OCI-LY7 (cell line): Measurements from ENCODE around the gene TMLHE.

Experiments used
- EZH2phosphoT487 ChIP-seq: fragments of 200-600 bp; sonication (generic); IDR thresholded peaks from 2 replicates; pipeline ENCODE4 v1.6.1; 2018; ENCODE audit warnings: low read depth, borderline replicate concordance, mild to moderate bottlenecking, mixed run types, antibody characterized with exemption, low read length, moderate library complexity, mixed read lengths
- TF ChIP-seq, protein P1 (sequence below): fragments of 200-600 bp; sonication (generic); conservative IDR thresholded peaks from 2 replicates; pipeline ENCODE4 v1.5.1; 2014; ENCODE audit warnings: mild to moderate bottlenecking, antibody characterized with exemption, low read length, moderate library complexity, mixed read lengths

DNA sequence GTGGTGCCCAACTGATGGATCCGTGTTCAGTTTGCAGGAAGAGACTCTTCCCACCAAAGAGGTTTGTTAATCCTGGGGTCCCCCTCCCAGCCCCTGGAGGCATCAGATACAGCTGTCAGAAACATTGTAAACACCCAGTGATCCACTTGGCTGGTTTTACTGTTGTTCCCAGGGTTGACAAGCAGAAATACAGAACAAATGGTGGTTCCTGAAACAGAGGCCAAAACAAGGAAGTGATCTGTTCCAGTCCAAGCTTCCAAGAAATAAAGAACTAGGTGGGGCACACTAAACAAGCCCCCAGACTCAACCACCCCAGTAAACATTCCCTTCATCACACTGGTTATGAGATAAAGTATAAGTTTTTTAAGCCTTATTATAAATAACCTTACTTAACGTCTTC, 1.4 kb downstream of the TMLHE start:
- TF ChIP-seq, protein P1, sequence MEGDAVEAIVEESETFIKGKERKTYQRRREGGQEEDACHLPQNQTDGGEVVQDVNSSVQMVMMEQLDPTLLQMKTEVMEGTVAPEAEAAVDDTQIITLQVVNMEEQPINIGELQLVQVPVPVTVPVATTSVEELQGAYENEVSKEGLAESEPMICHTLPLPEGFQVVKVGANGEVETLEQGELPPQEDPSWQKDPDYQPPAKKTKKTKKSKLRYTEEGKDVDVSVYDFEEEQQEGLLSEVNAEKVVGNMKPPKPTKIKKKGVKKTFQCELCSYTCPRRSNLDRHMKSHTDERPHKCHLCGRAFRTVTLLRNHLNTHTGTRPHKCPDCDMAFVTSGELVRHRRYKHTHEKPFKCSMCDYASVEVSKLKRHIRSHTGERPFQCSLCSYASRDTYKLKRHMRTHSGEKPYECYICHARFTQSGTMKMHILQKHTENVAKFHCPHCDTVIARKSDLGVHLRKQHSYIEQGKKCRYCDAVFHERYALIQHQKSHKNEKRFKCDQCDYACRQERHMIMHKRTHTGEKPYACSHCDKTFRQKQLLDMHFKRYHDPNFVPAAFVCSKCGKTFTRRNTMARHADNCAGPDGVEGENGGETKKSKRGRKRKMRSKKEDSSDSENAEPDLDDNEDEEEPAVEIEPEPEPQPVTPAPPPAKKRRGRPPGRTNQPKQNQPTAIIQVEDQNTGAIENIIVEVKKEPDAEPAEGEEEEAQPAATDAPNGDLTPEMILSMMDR: no peak
- no peak for TF ChIP-seq EZH2phosphoT487
